ENCODE data around the gene RXRA. TPM values are rescaled to one million over a fixed set of nuclear protein-coding genes. Genes with fewer than 3 reads are reported as not detected.

The RXRA gene
- total RNA-seq, 2 donors from 2014 or later = 45.4 to 58.1 TPM

- H3K4me1 ChIP-seq (ENCODE audit: control insufficient read depth in 1 of 2, low read depth in 2 of 2) = peaks cover 7 to 29% of the 10 kb centered on the region in 2 donors
- H3K4me3 ChIP-seq = no peak overlapping the region
- no peaks in the 10 kb centered on the region for H3K36me3 ChIP-seq
- H3K27me3 ChIP-seq (replicated peaks; ENCODE audit: insufficient read depth) = no peaks in the 10 kb centered on the region
- ATAC-seq (ENCODE audit: insufficient number of reproducible peaks, low FRiP score, low read depth) (no peak), DNase-seq (ENCODE audit: low spot score) (no peak)
- no peak for TF ChIP-seq CTCF (IDR thresholded peaks at IDR 0.05)
- no peak overlapping the region for H3K27ac ChIP-seq
- no peaks in the 10 kb centered on the region for H3K9me3 ChIP-seq
These were observed 42.5 kb upstream of the RXRA start for GRCh38 chr9:134283692-134284265.

- Histone ChIP-seq H3K36me3 (no peaks in the 10 kb centered on the region), H3K4me3 (no peak overlapping the region), H3K4me1 (ENCODE audit: control insufficient read depth in 1 of 2, low read depth in 2 of 2) (peaks cover 7 to 29% of the 10 kb centered on the region in 2 donors), H3K27me3 (replicated peaks; ENCODE audit: insufficient read depth) (no peaks in the 10 kb centered on the region), H3K9me3 (no peaks in the 10 kb centered on the region), H3K27ac (no peak overlapping the region)
- ATAC-seq (ENCODE audit: insufficient number of reproducible peaks, low FRiP score, low read depth) = no peak
- TF ChIP-seq CTCF (IDR thresholded peaks at IDR 0.05) = no peak
- DNase-seq (ENCODE audit: low spot score) = no peak
These were observed 42.0 kb upstream of the RXRA start for GRCh38 chr9:134284273-134284672.

- Histone ChIP-seq H3K27ac (no peak overlapping the region), H3K36me3 (no peaks in the 10 kb centered on the region), H3K4me3 (no peak overlapping the region), H3K9me3 (no peaks in the 10 kb centered on the region), H3K4me1 (ENCODE audit: control insufficient read depth in 1 of 2, low read depth in 2 of 2) (peaks cover 7 to 29% of the 10 kb centered on the region in 2 donors), H3K27me3 (replicated peaks; ENCODE audit: insufficient read depth) (no peaks in the 10 kb centered on the region)
- no peak for DNase-seq (ENCODE audit: low spot score)
- TF ChIP-seq CTCF (IDR thresholded peaks at IDR 0.05) = no peak
- ATAC-seq (ENCODE audit: insufficient number of reproducible peaks, low FRiP score, low read depth) = no peak
These were observed 41.5 kb upstream of the RXRA start for GRCh38 chr9:134284741-134285140.

- H3K9me3 ChIP-seq = no peaks in the 10 kb centered on the region
- DNase-seq (ENCODE audit: low spot score) = no peak
- no peaks in the 10 kb centered on the region for H3K27me3 ChIP-seq (replicated peaks; ENCODE audit: insufficient read depth)
- no peak overlapping the region for H3K27ac ChIP-seq
- no peak for ATAC-seq (ENCODE audit: insufficient number of reproducible peaks, low FRiP score, low read depth)
- H3K4me3 ChIP-seq = no peak overlapping the region
- H3K36me3 ChIP-seq = no peaks in the 10 kb centered on the region
- H3K4me1 ChIP-seq (ENCODE audit: control insufficient read depth in 1 of 2, low read depth in 2 of 2) = peaks cover 7 to 29% of the 10 kb centered on the region in 2 donors
- no peak for TF ChIP-seq CTCF (IDR thresholded peaks at IDR 0.05)
These were observed 40.9 kb upstream of the RXRA start for GRCh38 chr9:134285215-134285845.

GRCh38 chr9:134286471-134287245 is 39.6 kb upstream of the RXRA start:
- Histone ChIP-seq H3K27ac (no peak overlapping the region), H3K36me3 (no peaks in the 10 kb centered on the region), H3K4me1 (ENCODE audit: control insufficient read depth in 1 of 2, low read depth in 2 of 2) (peaks cover 7 to 29% of the 10 kb centered on the region in 2 donors), H3K27me3 (replicated peaks; ENCODE audit: insufficient read depth) (no peaks in the 10 kb centered on the region), H3K9me3 (no peaks in the 10 kb centered on the region), H3K4me3 (no peak overlapping the region)
- no peak for DNase-seq (ENCODE audit: low spot score)
- TF ChIP-seq CTCF (IDR thresholded peaks at IDR 0.05) = no peak
- no peak for ATAC-seq (ENCODE audit: insufficient number of reproducible peaks, low FRiP score, low read depth)

Measured in thoracic aorta (tissue), 2 donors.